SK-N-MC (cell line): ENCODE results near the gene CACNA1E.

ENCODE experiments used
- EZH2 ChIP-seq: fragments of 200-600 bp; sonication (generic); IDR thresholded peaks from one replicate; pipeline ENCODE4 v1.6.1; 2017; ENCODE audit warnings: antibody characterized with exemption
- FOXP2 ChIP-seq: optimal IDR thresholded peaks from 2 replicates; pipeline ENCODE3; 2011; ENCODE audit warnings: mild to moderate bottlenecking, moderate library complexity; ENCODE audit not compliant: insufficient read depth; ENCODE audit errors: extremely low read length, control extremely low read depth
- POLR2AphosphoS5 ChIP-seq: IDR thresholded peaks from 2 replicates; pipeline ENCODE4 v1.6.1; 2012; ENCODE audit warnings: mild to moderate bottlenecking, low read depth, low read length, borderline replicate concordance

DNA sequence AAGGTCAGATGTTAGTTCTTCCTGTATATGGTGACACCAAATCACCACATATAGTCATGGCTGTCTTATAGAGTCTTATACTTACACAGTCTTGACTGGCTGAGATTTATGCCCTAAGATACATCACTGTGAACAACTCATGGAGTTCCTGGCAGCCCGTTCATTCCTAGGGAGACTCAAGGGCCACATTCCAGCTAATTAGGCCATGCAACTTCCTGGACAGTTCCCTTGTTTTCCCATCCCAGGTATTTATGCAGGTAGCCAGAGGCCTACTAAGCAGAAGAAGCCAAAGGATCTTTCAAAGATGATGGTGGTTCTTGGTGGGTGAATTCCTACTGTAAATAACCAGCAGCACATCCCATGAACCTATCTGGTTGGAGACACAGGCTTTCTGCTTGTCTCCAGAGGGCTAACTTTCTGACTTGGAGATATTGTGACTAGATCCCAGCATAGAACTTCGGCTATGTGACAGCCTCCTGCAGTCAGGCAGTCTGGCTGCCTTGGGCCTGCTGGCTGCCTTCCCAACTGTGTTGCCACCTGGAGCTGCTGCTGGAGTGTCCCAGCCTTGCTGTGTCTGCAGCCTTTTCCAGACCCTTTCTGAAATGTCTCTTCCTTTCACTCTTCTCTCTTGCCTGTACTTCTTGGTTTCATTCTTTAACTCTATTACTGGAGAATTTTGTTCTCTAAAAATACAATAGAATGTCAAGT lies 283.8 kb downstream of the CACNA1E start:
- TF ChIP-seq POLR2AphosphoS5 (no peak), EZH2 (no peak), FOXP2 (no peak)
